Skin epidermis (tissue), 12 donors: ENCODE data around the gene DCAF8L2.
"Not testable (repeated sequence)": the region's sequence is repeated elsewhere in the genome, so short reads cannot be mapped to it uniquely, and the experiment has no call there.

Experiments
- H3K27ac ChIP-seq, 21 experiments: fragments of 200-600 bp; sonication (generic) in 11 of 21; one replicate each; pipeline ENCODE4 v1.5.0; 2020; ENCODE audit warnings: mild to moderate bottlenecking in 3 of 21, inconsistent platforms in 2 of 21, moderate library complexity in 2 of 21
- H3K4me3 ChIP-seq, 7 experiments: fragments of 200-600 bp; sonication (generic) in 2 of 7; one replicate each; pipeline ENCODE4 v1.5.0; 2020; ENCODE audit warnings: inconsistent platforms in 2 of 7, mild to moderate bottlenecking in 2 of 7, moderate library complexity in 1 of 7

DCAF8L2 gene

DNA sequence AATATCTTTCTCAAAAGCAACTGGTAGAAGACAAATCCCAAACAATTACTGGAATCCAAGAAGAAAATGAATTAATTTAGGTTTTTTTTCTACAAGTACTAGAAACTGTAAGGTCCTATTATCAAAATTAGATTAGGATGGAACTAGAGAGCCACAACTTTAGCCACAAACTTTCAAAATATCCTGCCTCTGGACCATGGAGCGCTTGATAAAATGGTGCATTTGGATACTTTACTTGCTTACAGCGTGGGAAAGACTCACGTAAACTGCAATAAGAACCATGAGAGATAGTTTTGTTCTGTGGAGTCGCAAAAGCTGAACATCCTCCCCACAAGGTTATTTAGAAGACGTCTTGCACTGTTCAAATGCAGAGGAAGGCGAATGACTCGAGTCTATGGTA is at the start of gene DCAF8L2:
TSS of gene DCAF8L2 (plus strand) at position 301 of the 400 bp plus-strand sequence. CDS start 156,552 bp downstream, outside the sequence.
- H3K27ac ChIP-seq, result no peak within 1 kb of the TSS
- no peak within 1 kb of the TSS for H3K4me3 ChIP-seq

GRCh38 chrX:27541161-27541560 is 49.0 kb upstream of the DCAF8L2 start:
- H3K27ac ChIP-seq, result not testable (repeated sequence)

DNA sequence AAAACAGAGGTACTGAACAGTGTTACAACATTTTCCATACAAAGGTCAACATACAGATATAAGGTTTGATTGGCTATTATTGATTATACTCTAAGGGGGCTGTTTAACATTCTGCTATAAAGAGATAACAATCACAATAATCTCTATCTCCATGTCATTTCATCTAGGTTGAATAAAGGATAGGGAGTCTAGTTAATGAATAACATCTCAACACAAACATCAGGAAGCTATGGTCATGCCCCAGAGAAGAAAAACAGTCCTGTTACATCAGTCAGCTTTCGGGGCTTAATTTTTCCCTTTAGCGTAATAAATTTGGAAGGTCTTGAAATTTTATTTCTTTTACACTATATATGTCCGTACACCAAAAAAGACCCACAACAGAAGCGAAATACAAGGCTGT is 41.5 kb upstream of the DCAF8L2 start:
- H3K27ac ChIP-seq, result no peak overlapping the region
- H3K4me3 ChIP-seq, result no peak overlapping the region

More at GRCh38 chrX:27541161-27541560, 49.0 kb upstream of the DCAF8L2 start:
- not testable (repeated sequence) for H3K4me3 ChIP-seq

DNA sequence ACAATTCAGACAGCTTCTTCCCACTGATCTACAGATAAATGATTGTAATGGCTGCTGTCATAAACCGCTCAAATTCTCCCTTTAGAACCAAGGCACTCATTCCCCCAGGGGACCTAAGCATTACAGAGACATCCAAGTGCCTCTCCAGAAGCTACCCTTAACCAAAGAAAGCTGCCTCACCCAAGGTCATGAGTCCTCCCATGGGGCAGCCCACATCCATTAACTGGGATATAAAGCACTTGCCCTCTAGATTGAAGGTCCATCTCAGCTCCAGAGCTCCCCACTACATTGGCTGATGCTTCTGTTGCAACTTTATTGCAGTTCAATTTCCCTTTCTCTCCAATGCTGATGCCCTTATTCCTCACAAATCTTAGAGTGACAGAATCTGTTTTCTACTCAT is 40.5 kb upstream of the DCAF8L2 start:
- Histone ChIP-seq H3K27ac (no peak overlapping the region), H3K4me3 (no peak overlapping the region)

GRCh38 chrX:27555514-27555913 is 34.6 kb upstream of the DCAF8L2 start:
- Histone ChIP-seq H3K4me3 (no peak overlapping the region), H3K27ac (no peak overlapping the region)

GRCh38 chrX:27565992-27566391 is 24.2 kb upstream of the DCAF8L2 start:
- H3K4me3 ChIP-seq, result no peak overlapping the region
- no peak overlapping the region for H3K27ac ChIP-seq

GRCh38 chrX:27571164-27571563 is 19.0 kb upstream of the DCAF8L2 start:
- no peak overlapping the region for H3K4me3 ChIP-seq
- H3K27ac ChIP-seq, result no peak overlapping the region

- no peak overlapping the region for H3K27ac ChIP-seq
Observed at GRCh38 chrX:27575565-27575964, 14.6 kb upstream of the DCAF8L2 start.

GRCh38 chrX:27583976-27584375 is 6.2 kb upstream of the DCAF8L2 start:
- Histone ChIP-seq H3K4me3 (no peak overlapping the region), H3K27ac (no peak overlapping the region)

More at GRCh38 chrX:27575565-27575964, 14.6 kb upstream of the DCAF8L2 start:
- no peak overlapping the region for H3K4me3 ChIP-seq

GRCh38 chrX:27591938-27592337 is 1.8 kb downstream of the DCAF8L2 start:
- Histone ChIP-seq H3K27ac (no peak overlapping the region), H3K4me3 (no peak overlapping the region)

- no peak overlapping the region for H3K4me3 ChIP-seq
- H3K27ac ChIP-seq, result no peak overlapping the region
Observed at GRCh38 chrX:27597508-27597907, 7.4 kb downstream of the DCAF8L2 start.

DNA sequence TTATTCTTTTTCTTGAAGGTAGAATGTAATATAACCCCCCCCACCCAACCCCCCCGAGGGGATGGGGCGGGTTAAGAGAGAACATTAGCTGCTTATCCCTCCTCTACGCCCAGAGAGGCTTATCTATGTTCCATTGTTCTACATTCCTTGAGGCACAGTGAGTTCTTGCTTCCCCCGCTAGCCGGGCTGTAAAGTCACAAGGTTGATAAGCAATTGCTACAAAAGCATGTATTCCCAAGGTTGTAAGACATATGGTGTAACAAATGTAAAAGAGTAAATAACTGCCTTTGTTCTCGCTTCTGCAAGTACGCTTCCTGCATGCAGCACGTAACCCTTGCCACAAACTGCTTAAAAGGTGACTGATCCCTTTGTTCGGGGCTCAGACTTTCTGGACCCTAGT is 8.2 kb downstream of the DCAF8L2 start:
- no peak overlapping the region for H3K27ac ChIP-seq
- H3K4me3 ChIP-seq, result no peak overlapping the region

DNA sequence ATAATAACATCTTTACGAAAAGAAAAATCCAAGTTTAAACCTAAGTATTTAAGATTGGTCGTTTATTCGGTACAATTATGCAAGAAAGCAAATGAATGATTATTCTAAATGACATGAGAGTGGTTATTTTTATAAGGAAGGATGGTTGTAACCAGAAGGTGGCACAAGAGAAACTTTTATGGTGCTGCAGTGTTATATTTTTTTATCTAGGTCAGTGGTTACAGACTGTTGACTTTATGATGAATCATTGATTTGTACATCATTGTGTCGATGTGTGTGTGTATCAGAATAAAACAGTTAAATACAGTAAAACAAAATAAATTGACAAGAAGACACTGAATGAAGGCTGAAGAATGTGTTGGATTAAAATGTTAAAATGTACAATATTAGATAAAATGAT is 9.8 kb downstream of the DCAF8L2 start:
- H3K4me3 ChIP-seq, result no peak overlapping the region
- no peak overlapping the region for H3K27ac ChIP-seq

- no peak overlapping the region for H3K27ac ChIP-seq
- no peak overlapping the region for H3K4me3 ChIP-seq
Observed at GRCh38 chrX:27600686-27601085, 10.5 kb downstream of the DCAF8L2 start.

- no peak overlapping the region for H3K27ac ChIP-seq
- no peak overlapping the region for H3K4me3 ChIP-seq
Observed at GRCh38 chrX:27608671-27609070, 18.5 kb downstream of the DCAF8L2 start.

GRCh38 chrX:27619459-27619858 is 29.3 kb downstream of the DCAF8L2 start:
- H3K4me3 ChIP-seq, result no peak overlapping the region
- H3K27ac ChIP-seq, result no peak overlapping the region

DNA sequence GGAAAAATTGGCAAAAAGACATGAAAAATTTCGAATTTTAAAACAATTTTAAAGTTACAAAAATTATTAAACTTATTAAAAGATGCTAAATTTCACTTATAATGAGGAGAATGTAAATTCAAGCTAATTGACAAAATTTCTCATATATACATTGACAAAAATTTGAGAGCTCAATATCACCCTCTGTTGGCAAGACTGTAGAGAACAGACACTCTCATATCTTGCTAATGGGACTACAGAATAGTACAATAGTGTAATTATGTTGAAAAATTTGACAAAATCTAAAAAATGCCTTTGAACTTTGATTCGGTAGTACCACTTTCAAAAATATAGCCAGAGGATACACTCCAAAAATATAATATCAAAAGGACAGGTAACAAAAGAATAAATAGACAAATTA is 29.8 kb downstream of the DCAF8L2 start:
- H3K4me3 ChIP-seq, result no peak overlapping the region

DNA sequence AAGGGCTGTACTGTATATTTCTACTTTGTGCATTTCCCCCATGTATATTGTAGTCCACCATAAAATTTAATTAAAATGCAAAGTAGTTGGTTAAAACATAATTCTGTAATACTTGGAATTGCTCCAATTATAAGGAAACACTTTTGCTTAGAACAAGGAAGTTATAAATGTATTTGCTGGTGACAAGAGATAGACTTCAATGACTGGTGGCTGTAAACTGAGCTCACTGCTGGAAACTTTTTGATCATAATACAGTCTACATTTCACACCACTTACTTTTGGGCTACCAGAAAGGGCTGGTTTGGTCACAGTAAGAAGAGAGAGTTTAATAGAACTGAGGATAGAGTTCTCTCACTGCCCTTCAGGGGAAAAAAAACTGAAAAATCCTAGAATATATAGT is 32.7 kb downstream of the DCAF8L2 start:
- no peak overlapping the region for H3K4me3 ChIP-seq
- no peak overlapping the region for H3K27ac ChIP-seq

More for the DNA sequence above, 29.8 kb downstream of the DCAF8L2 start:
- H3K27ac ChIP-seq, result no peak overlapping the region

DNA sequence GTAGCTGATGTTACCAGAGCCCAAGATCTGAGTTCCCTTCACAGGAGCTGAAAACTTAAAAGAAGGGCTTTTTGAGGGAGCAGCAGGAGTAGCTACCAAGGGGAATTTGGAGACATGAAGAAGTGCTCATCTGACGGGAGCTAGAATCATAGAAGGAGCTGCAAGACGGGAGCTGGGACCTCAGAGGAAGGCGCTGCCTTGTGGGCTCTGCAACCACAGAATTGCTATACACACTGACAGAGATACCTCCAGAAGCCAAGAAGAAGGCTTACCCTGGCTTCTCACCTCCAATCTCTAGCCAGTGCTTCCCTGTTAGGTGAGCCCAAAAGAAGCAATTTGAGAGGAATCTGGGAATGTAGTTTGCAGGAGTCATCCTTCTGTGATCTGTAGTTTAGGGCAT is 35.9 kb downstream of the DCAF8L2 start:
- Histone ChIP-seq H3K27ac (no peak overlapping the region), H3K4me3 (no peak overlapping the region)

DNA sequence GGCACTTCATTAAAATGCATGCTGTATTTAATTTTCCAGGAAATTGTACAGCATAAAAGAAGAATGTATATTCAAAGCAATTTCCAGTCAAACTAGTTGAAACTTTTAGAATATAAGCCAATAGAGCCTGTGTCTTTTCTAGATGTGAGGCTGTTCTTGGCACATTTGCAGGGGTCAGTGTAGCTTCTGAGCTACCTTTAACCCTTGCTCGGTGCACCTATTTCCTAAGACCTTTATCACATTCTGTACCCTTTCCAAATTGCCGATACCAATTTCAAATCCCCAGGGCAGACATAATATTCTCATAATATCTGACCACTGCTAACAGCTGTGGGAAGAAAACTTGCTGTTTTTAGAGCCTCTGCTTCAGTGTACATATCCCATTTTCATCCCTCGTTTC is 43.2 kb downstream of the DCAF8L2 start:
- Histone ChIP-seq H3K27ac (no peak overlapping the region), H3K4me3 (no peak overlapping the region)

GRCh38 chrX:27656581-27656980 is 66.4 kb downstream of the DCAF8L2 start:
- no peak overlapping the region for H3K27ac ChIP-seq
- no peak overlapping the region for H3K4me3 ChIP-seq

DNA sequence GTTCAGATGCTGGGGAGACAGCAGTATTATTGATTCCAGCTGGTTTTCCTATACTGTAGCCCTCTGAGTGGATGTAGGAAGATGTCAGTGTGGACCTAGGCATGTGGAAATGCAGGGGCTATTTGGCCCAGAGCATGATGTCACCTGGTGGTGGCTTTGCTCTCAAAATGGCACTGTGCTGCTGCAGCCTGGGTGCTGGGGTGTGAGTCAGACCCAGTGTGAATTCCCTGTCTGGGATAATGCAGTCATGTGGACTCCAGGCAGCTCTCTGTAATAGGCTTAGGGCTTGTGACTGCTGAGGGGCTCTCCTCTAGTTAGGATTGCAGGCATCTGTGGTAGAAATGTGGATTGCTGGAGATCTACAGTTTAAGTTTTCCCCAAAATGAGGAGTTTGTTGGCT is 70.7 kb downstream of the DCAF8L2 start:
- Histone ChIP-seq H3K27ac (no peak overlapping the region), H3K4me3 (no peak overlapping the region)

DNA sequence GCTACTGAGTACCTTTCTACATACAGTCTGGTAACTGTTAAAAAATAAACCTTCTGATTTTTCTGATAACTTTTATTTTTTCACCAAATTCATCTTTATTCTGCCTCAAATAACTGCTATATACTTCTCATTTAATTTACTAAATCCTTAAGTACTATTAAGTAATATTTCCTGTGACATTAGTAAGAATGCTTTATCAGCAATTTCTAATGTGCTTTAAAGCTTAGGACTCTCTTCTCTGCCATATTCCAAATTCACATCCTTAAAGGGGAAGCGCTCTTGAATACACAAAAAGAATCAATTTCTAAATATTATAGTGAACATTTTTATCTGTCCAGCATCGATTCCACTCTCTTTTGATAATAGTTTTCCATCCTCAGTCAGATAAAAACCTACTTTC is 81.1 kb downstream of the DCAF8L2 start:
- Histone ChIP-seq H3K27ac (no peak overlapping the region), H3K4me3 (no peak overlapping the region)
